GM06990 (cell line): ENCODE measurements around the gene THPO.

Experiments used
- DNase-seq: peaks from one replicate; pipeline ENCODE4 v3.0.0-alpha.2; 2011; ENCODE audit not compliant: insufficient read length; ENCODE audit errors: extremely low read depth
- H3K27me3 ChIP-seq: replicated peaks from 2 replicates; pipeline ENCODE4 v1.6.0; 2011; ENCODE audit warnings: low read length; ENCODE audit not compliant: control insufficient read depth, insufficient read depth
- H3K36me3 ChIP-seq: 2 replicates; pipeline ENCODE4 v1.5.1; 2011; ENCODE audit warnings: low read length; ENCODE audit not compliant: control insufficient read depth, insufficient read depth
- H3K4me3 ChIP-seq: replicated peaks from 2 replicates; pipeline ENCODE4 v1.5.1; 2011; ENCODE audit warnings: low read depth, mild to moderate bottlenecking, control low read depth, low read length
- TF ChIP-seq, protein P1 (sequence below): IDR thresholded peaks from 2 replicates; pipeline ENCODE4 v1.5.1; 2011; ENCODE audit warnings: low read length, control low read depth, mild to moderate bottlenecking, inconsistent platforms; ENCODE audit not compliant: insufficient read depth, poor library complexity, severe bottlenecking

The THPO gene

GRCh38 chr3:184333190-184333589 lies 44.8 kb downstream of the THPO start:
- no peak overlapping the region for H3K4me3 ChIP-seq
- no peak for DNase-seq
- H3K27me3 ChIP-seq = no peaks in the 10 kb centered on the region
- TF ChIP-seq, protein P1, sequence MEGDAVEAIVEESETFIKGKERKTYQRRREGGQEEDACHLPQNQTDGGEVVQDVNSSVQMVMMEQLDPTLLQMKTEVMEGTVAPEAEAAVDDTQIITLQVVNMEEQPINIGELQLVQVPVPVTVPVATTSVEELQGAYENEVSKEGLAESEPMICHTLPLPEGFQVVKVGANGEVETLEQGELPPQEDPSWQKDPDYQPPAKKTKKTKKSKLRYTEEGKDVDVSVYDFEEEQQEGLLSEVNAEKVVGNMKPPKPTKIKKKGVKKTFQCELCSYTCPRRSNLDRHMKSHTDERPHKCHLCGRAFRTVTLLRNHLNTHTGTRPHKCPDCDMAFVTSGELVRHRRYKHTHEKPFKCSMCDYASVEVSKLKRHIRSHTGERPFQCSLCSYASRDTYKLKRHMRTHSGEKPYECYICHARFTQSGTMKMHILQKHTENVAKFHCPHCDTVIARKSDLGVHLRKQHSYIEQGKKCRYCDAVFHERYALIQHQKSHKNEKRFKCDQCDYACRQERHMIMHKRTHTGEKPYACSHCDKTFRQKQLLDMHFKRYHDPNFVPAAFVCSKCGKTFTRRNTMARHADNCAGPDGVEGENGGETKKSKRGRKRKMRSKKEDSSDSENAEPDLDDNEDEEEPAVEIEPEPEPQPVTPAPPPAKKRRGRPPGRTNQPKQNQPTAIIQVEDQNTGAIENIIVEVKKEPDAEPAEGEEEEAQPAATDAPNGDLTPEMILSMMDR = no peak
- peaks cover 32% of the 10 kb centered on the region for H3K36me3 ChIP-seq

DNA sequence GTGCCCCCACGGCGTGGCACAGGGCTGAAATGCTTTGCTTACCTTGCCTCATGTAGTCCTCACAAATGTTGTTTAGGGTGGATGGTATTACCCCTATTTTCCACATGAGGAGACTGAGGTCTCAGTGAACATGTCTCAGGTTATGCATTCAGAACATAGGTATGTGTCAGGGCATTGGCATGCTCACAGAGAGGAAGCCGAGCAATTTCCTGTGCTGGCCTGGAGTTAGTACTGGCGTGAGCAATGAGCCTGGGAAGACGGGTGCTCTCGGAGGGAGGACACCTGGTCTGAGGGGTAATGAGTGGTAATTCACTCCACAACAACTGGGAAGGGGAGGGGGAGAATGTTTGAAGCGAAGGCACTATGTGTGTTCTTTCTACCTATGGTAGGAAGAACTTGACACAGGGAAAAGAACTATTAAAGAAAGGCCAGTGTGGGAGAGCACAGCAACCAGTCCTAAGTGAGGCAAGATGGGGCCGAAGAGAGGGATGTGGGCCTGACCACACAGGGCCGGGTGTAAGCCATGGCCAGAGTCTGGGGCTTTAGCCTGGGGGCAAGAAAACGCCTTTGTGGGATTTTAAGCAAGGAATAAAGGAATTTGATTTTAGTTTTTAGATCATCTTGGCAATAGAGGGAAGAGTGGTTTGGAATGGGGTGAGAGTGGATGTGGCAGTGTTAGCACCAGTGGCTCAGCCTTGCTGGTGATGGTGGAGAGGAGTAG lies 45.5 kb downstream of the THPO start:
- Histone ChIP-seq H3K36me3 (peaks cover 36% of the 10 kb centered on the region), H3K27me3 (no peaks in the 10 kb centered on the region), H3K4me3 (no peak overlapping the region)
- no peak for DNase-seq
- TF ChIP-seq, protein P1 = no peak

DNA sequence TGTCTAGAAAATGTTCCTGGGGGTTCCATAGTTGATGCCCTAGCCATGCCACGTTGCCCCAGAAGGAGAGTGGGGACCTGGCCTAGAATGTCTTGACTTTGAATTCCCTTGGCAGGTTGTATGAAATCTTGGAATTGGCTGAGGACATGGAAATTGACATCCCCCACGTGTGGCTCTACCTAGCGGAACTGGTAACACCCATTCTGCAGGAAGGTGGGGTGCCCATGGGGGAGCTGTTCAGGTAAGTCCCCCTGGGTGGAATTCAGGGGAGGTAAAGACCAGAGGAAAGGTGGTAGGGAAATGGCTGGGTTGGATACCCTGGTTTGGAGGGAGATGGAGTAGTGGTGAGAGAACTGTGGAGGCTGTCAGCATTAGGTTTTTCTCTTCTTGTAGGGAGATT lies 49.5 kb downstream of the THPO start:
- Histone ChIP-seq H3K36me3 (peaks cover 59% of the 10 kb centered on the region), H3K27me3 (no peaks in the 10 kb centered on the region), H3K4me3 (no peak overlapping the region)
- no peak for DNase-seq
- TF ChIP-seq, protein P1 = no peak

GRCh38 chr3:184327171-184327570 lies 50.8 kb downstream of the THPO start:
- Histone ChIP-seq H3K36me3 (peaks cover 65% of the 10 kb centered on the region), H3K4me3 (no peak overlapping the region), H3K27me3 (no peaks in the 10 kb centered on the region)
- TF ChIP-seq, protein P1 = no peak
- DNase-seq = no peak

DNA sequence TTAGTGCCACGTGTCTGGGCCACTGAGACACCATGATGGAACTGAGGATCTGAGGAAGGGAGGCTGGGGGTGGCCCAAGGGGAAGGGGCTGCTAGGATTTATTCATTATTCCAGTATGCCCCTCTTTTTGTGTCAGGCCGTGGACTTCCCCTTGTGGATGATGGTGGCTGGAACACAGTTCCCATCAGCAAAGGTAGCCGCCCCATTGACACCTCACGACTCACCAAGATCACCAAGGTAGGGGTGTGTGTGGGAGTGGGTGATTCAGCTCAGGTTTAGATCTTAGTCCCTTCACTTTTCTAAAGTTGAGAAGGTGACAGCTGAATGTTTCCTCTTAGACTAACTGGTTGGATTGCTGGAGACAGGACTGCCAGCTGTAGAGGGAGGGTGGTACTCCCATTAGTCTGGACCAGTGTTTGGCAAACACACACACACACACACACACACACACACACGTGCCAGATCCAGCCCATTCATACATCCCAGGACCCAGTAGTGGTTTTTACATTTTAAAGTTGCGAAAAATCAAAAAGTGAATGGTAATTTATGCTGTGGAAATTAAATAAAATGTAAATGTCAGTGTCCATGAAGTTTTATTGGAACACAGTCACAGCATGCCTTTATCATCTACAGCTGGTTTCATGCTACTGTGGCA lies 52.2 kb downstream of the THPO start:
- TF ChIP-seq, protein P1 = no peak
- Histone ChIP-seq H3K36me3 (peaks cover 65% of the 10 kb centered on the region), H3K27me3 (no peaks in the 10 kb centered on the region), H3K4me3 (no peak overlapping the region)
- no peak for DNase-seq
